Prostate gland (tissue), 2 donors: ENCODE measurements around the gene TNNI2.

ENCODE experiments used
- POLR2A ChIP-seq: fragments of 450-650 bp; IDR thresholded peaks from one replicate; pipeline ENCODE4 v1.6.1; 2016; ENCODE audit warnings: antibody characterized with exemption, mild to moderate bottlenecking
- POLR2AphosphoS5 ChIP-seq: sonication (generic); formaldehyde crosslinking; IDR thresholded peaks from one replicate; pipeline ENCODE4 v1.6.1; 2017; ENCODE audit warnings: antibody characterized with exemption
- TF ChIP-seq, protein P1 (sequence below), 4 experiments: fragments of 200-600 bp in 2 of 4; fragments of 450-650 bp in 2 of 4; sonication (generic) in 2 of 4; IDR thresholded peaks; 1 replicate in 3 of 4; 2 replicates in 1 of 4; pipeline ENCODE4 v1.5.1; 2016 to 2019; ENCODE audit warnings: antibody characterized with exemption in 4 of 4, mild to moderate bottlenecking in 2 of 4, moderate library complexity in 2 of 4

DNA sequence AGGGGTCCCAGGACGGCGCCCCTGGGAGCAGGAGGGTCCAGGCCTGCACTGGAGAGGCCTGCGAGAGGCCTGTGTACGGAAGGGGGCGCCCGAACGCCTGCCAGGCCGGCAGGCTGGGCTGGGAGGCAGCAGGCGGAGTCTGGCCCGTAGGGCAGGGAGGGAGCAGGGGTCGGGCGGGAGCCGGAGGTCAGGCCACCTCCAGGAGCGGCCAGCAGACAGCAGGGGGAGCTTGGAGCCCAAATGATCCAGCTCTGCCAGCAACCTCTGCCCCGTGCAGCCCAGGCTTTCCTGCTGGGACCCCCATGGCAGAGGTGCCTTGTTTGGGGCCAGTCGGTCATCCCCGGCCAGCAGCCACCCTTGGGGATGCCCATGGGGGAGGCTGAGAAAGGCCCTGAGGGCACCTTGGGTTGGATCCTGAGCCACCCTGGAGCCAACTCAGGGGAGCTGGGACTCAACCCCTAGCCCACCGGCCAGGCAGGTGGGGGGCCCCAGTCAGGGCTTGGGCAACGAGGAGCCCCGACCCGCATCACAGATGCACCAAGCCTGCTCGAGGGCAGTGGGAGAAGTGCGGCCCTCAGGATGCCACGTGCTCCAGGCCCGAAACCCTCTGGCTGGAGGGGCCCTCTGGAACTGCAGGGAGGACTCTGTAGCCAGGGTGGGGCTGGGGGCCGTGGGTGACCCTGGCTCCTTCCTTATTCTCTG is 13.6 kb upstream of the TNNI2 start:
- TF ChIP-seq, protein P1, sequence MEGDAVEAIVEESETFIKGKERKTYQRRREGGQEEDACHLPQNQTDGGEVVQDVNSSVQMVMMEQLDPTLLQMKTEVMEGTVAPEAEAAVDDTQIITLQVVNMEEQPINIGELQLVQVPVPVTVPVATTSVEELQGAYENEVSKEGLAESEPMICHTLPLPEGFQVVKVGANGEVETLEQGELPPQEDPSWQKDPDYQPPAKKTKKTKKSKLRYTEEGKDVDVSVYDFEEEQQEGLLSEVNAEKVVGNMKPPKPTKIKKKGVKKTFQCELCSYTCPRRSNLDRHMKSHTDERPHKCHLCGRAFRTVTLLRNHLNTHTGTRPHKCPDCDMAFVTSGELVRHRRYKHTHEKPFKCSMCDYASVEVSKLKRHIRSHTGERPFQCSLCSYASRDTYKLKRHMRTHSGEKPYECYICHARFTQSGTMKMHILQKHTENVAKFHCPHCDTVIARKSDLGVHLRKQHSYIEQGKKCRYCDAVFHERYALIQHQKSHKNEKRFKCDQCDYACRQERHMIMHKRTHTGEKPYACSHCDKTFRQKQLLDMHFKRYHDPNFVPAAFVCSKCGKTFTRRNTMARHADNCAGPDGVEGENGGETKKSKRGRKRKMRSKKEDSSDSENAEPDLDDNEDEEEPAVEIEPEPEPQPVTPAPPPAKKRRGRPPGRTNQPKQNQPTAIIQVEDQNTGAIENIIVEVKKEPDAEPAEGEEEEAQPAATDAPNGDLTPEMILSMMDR (IDR thresholded peaks at IDR 0.05), result peak in 1 of 4 experiments; percentile 12
- TF ChIP-seq POLR2A, result no peak
- no peak for TF ChIP-seq POLR2AphosphoS5
